Glomerular endothelial cell (primary cell): ENCODE data around the gene TRUB2. TPM values are rescaled to one million over a fixed set of nuclear protein-coding genes. Genes with fewer than 3 reads are reported as not detected.

ENCODE experiments used
- DNase-seq: peaks from one replicate; pipeline ENCODE4 v3.0.0-alpha.2; 2011; ENCODE audit warnings: low read depth, low spot score; ENCODE audit errors: extremely low read depth
- total RNA-seq: library from RNA; depleted of rRNA; stranded (reverse); fragments of >200 nt; gene quantifications from 2 replicates; pipeline ENCODE4 v1.2.3, GENCODE V29; 2015

The TRUB2 gene, protein sequence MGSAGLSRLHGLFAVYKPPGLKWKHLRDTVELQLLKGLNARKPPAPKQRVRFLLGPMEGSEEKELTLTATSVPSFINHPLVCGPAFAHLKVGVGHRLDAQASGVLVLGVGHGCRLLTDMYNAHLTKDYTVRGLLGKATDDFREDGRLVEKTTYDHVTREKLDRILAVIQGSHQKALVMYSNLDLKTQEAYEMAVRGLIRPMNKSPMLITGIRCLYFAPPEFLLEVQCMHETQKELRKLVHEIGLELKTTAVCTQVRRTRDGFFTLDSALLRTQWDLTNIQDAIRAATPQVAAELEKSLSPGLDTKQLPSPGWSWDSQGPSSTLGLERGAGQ
- total RNA-seq = 11.3 and 13.5 TPM in 2 replicates

DNA sequence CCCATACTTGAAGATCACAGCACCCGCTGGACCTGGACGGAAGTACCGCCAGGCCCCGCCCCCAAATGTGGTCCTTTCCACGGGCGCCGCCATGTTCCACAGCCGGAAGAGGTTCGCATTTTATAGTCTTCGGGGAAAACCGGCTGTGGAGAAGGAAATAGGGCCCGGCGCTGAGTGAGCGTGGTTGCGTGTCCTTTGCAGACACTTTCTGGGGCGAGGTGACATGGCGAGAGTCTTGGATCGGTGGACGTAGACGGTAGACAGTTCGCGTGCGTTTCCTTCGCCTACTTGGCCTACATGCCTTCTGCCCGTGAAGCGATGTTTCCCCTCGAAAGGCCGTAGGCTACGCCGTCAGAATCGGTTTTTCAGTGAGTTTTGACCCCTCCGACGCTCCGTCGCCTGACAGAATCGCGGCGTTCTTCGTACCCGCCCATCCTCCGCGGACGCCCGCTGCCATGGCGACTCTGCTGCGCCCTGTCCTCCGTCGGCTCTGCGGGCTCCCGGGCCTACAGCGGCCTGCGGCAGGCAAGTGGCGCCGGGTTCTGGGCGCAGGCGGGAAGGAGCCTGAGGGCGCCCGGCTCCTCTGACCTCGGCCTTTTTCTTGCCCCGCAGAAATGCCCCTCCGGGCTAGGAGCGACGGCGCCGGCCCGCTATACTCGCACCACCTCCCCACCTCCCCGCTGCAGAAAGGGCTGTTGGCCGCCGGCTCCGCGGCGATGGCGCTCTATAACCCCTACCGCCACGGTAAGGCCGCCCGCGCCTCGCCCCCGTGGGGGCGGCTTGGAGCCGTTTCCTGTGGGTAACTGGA is at the start of gene TRUB2, which contains the start of gene COQ4:
TRUB2 (minus strand) TSS at position 44 of the 808 bp plus-strand sequence; CDS start at position 5, 39 bp downstream.
COQ4 (plus strand) TSS at position 436 of the 808 bp plus-strand sequence; CDS start at position 456, 20 bp downstream.
- DNase-seq = peak; percentile 90

- no peak for DNase-seq
Measured at GRCh38 chr9:128371630-128372117, 49.4 kb upstream of the TRUB2 start.

- no peak for DNase-seq
Measured at GRCh38 chr9:128370752-128371629, 48.7 kb upstream of the TRUB2 start, which contains the start of gene URM1. Gene URM1 (plus strand): TSS chr9:128371374. CDS start chr9:128371381, 7 bp downstream.

DNA sequence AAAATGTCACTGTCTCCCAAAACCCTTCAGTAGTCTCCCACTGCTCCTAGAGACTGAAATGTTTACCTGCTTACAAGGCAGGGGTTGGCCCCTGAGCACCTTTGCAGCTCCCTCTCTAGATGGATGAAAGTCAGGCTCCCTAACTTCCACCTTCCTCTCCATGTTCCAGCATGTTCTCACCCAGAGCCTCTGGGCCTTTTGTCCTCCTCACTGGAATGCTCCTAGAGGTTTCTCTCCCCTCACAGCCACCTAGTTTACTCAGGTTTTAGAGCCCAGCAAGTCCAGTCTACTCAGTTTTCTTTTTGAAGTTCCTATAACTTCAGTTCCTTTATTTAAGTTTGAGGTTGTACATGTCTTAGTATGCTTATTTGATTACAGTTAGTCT is 48.1 kb upstream of the TRUB2 start:
- no peak for DNase-seq

- no peak for DNase-seq
Measured at GRCh38 chr9:128369024-128369706, 46.9 kb upstream of the TRUB2 start.

DNA sequence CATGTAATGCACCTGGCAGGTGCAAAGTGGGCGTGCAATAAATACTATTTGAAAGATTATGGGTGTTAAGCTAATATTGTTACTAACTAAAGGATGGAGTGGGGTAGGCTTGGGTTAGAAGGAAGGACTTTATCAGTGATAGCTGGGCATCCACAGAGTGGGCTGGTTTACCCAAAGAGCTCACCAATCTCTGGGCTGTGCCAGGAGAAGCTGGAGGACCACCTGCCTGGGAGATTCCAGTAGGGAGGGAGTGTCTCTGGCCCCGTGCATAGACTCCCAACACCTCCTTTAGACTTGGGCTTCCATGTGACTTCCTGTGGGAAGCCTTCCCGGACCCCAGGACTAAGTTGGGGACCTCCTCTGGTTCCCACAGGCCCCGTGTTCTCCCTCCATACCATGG is 43.3 kb upstream of the TRUB2 start:
- no peak for DNase-seq

DNA sequence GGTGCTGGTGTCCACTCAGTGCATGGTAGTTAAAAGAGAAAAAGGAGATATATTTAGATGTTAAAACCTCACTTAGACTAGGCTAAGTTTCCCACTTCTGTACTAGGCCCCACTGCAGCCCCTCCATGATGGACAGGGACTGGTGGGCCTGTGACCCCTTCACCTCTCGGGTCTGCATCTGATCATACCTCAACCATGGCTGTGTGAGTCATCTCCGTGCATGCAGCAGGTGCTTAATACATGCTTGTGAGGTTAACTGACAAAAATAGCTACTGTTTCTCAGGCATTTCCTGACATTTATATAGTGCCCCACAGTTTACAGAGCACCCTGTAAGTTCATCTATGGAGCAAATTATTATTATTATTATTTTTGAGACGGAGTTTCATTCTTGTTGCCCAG is 40.5 kb upstream of the TRUB2 start:
- no peak for DNase-seq

- DNase-seq = no peak
Measured at GRCh38 chr9:128361986-128362646, 39.9 kb upstream of the TRUB2 start.

DNA sequence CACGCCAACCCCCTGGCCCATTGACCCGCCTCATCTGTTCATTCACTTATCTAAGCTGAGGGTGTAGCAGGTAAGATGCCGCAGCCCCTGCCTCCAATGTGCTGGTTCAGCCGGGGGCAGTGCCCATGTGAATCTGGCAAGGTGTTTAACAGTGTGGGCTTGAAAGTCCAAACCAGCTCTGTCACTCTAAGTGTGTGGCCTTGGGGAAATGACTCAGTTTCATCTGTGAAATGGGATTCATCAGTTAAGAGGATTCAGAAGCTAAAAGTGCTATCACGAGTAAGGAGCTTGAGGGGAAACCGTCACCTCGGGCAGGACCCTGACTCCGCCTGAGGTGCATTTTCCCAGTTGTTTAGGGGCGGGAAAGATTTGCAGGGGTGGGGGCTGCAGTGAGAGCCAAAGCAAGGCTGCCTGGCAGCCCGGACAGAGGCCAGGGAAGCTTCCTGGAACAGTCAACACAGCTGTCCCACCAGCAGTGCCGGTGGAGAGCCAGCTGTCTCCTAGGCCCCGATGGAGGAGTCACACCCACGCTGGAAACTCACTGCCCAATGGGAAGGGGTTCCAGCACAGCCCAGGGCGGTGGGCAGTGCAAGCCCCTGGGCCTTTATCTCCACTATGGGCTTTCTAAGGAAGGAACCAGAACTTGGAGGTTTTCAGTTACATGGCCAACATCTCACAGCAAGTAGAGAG is 39.2 kb upstream of the TRUB2 start:
- DNase-seq = no peak

- no peak for DNase-seq
Measured at GRCh38 chr9:128360826-128361225, 38.6 kb upstream of the TRUB2 start.

DNA sequence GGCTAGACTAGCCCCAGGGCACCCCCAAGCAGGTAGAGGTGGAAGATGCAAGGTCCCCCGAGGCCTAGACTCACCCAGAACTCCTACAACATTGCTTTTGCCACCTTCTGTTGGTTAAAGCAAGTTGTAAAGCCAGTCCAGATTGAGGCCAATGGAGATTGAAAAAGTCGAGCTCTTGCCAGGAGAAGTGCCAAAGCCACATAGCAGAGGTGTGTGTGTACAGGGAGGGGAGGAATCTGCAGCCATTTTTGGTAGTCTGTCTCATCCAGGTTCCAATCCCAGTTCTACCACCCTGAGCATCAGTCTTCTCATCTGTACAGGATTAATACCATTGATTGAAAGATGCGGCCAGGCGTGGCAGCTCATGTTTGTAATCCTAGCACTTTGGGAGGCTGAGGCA is 36.6 kb upstream of the TRUB2 start:
- no peak for DNase-seq

- no peak for DNase-seq
Measured at GRCh38 chr9:128358090-128358489, 35.8 kb upstream of the TRUB2 start.

DNA sequence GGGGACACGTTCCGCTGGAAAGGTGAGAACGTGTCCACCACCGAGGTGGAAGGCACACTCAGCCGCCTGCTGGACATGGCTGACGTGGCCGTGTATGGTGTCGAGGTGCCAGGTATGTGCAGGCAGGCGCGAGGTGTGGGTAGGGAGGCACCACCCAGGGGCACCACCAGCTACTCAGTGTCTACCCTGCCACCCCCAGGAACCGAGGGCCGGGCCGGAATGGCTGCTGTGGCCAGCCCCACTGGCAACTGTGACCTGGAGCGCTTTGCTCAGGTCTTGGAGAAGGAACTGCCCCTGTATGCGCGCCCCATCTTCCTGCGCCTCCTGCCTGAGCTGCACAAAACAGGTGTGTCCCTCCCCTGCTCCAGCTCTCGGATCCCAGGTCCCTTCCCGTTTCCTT is 33.2 kb upstream of the TRUB2 start:
- DNase-seq = no peak

DNA sequence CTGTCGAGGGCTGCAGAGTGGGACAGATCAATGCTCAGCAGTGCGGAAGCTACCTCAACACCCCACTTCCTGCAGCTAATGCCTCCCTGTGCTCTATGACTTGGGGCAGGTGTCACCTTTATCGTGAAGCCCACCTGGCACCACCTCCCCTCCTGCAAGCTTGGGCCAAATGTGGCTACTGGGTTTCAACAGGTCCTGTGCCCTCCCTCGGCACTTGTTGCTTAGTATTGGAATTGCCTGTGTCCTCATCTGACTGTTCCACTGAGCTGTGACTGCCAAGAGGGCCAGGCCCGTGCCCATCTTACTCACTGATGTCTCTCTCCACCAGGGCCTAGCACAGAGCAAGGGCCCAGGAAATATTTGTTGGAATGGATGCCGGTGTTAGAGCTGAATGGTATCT is 27.5 kb upstream of the TRUB2 start:
- DNase-seq = no peak

- no peak for DNase-seq
Measured at GRCh38 chr9:128349125-128349524, 26.9 kb upstream of the TRUB2 start.

DNA sequence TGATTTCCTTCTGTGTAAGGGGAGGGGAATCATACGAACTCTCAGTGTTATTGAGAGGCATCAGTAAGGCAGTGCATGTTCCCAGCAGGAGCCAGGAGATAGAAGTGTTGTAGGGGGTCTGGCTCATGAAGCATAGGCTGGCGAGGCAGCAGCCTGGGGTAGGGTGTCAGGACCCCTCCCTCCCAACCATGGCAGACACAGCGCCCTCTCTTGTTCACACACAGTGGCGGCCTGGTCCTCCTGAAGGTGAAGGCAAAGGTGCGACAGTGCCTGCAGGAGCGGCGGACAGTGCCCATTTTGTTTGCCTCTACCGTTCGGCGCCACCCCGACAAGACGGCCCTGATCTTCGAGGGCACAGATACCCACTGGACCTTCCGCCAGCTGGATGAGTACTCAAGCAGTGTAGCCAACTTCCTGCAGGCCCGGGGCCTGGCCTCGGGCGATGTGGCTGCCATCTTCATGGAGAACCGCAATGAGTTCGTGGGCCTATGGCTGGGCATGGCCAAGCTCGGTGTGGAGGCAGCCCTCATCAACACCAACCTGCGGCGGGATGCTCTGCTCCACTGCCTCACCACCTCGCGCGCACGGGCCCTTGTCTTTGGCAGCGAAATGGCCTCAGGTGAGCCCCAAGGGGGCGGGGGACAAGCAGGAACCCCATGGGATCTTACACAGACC is 22.8 kb upstream of the TRUB2 start:
- DNase-seq = no peak

DNA sequence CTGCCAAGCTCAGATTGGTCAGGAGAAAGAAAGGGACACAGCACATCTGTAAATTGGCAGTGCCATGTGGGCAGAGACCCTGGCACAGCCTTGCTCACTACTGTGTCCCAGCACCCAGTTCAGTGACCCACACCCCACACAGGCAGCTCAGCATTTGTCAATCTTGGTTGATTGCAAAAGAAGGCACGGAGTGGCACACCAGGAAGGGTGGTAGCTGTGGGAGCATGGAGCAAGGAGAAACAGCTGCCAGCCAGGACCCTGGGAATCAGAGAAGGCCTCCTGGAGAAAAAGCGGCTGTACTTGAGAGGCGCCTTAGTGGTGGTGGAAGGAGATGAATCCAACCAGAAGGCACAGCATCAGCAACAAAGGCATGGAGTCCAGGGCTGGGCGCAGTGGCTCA is 21.6 kb upstream of the TRUB2 start:
- DNase-seq = no peak

DNA sequence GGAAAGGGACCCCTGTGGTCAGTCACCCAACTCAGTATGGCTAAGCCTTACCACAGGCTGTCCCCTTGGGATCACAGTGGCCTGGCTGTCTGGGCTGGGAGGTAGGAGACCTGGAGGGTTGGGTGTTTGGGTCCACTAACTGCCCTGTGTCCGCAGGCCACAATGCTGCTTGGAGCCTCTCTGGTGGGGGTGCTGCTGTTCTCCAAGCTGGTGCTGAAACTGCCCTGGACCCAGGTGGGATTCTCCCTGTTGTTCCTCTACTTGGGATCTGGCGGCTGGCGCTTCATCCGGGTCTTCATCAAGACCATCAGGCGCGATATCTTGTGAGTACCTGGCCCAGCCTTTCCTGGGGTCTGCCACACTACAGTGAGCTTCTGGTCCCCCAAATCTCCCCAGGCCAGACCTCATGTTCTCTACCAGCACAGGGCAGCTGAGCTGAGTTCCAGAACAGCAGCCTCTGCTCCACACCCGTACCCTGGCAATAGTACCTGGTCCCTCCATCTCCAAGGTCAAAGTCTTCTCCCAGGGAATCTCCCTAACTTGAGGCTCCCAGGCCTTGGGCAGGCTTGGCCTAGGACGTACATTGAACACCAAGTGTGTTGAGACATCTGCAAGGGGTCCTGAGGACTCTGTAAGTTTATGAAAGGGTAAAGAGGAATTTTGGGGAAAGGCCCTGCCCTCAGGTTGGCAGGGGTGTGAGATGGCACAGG is 20.9 kb upstream of the TRUB2 start:
- no peak for DNase-seq
